SK-N-SH (cell line): ENCODE results near the gene ATP2B2. TPM values are rescaled to one million over a fixed set of nuclear protein-coding genes. Genes with fewer than 3 reads are reported as not detected.

ENCODE experiments used
- CTCF ChIA-PET: fragments of 300-600, 350-600 bp; formaldehyde crosslinking; extraction: SDS; loops from one replicate; lab custom pipeline; 2021; lab: Yijun Ruan, JAX
- POLR2A ChIA-PET: fragments of 350-600 bp; sonication (Branson Sonifier 250); formaldehyde crosslinking; extraction: SDS; loops from one replicate; lab custom pipeline; 2020; ENCODE audit warnings: antibody characterized with exemption, inconsistent platforms; lab: Yijun Ruan, JAX
- DNase-seq: peaks from one replicate; pipeline ENCODE4 v3.0.0; 2012
- H2AFZ ChIP-seq: fragments of 200-600 bp; sonication (generic); 2 replicates; pipeline ENCODE4 v1.8.1; 2016; ENCODE audit warnings: antibody characterized with exemption, mild to moderate bottlenecking, low read depth
- H3F3A ChIP-seq: fragments of 200-600 bp; sonication (generic); replicated peaks from 2 replicates; pipeline ENCODE3; 2016; ENCODE audit warnings: antibody characterized with exemption, mild to moderate bottlenecking; ENCODE audit not compliant: insufficient read depth
- H3K27ac ChIP-seq, 2 experiments: fragments of 200-500 bp in 1 of 2; fragments of 200-600 bp in 1 of 2; sonication (Bioruptor generic) in 1 of 2; sonication (generic), shearing (Covaris generic) in 1 of 2; 2 replicates each; pipeline versions ENCODE4 v1.5.1 to v1.6.1; 2014 to 2016; ENCODE audit warnings: low read depth in 2 of 2, inconsistent platforms in 1 of 2, low read length in 1 of 2, mild to moderate bottlenecking in 1 of 2, mixed read lengths in 1 of 2
- H3K27me3 ChIP-seq: fragments of 200-600 bp; sonication (generic), shearing (Covaris generic); 2 replicates; pipeline ENCODE4 v1.6.1; 2016; ENCODE audit warnings: mixed run types; ENCODE audit not compliant: insufficient read depth
- H3K36me3 ChIP-seq, 2 experiments: fragments of 200-500 bp in 1 of 2; fragments of 200-600 bp in 1 of 2; sonication (Bioruptor generic) in 1 of 2; sonication (generic) in 1 of 2; replicated peaks in 1 of 2; 2 replicates each; pipeline versions ENCODE3 to v1.5.1; 2014 to 2016; ENCODE audit warnings: low read length in 1 of 2, mild to moderate bottlenecking in 1 of 2; ENCODE audit not compliant: insufficient read depth in 2 of 2, control insufficient read depth in 1 of 2
- H3K4me1 ChIP-seq, 2 experiments: fragments of 200-500 bp in 1 of 2; fragments of 200-600 bp in 1 of 2; sonication (Bioruptor generic) in 1 of 2; sonication (generic), shearing (Covaris generic) in 1 of 2; 2 replicates each; pipeline versions ENCODE4 v1.5.1 to v1.6.1; 2014 to 2016; ENCODE audit warnings: low read depth in 1 of 2, low read length in 1 of 2, mixed run types in 1 of 2; ENCODE audit not compliant: insufficient read depth in 2 of 2, control insufficient read depth in 1 of 2
- H3K4me2 ChIP-seq: fragments of 200-600 bp; sonication (generic), shearing (Covaris generic); 2 replicates; pipeline ENCODE4 v1.6.1; 2017; ENCODE audit warnings: mixed run types
- H3K4me3 ChIP-seq, 2 experiments: fragments of 200-500 bp in 1 of 2; fragments of 200-600 bp in 1 of 2; sonication (Bioruptor generic) in 1 of 2; sonication (generic), shearing (Covaris generic) in 1 of 2; 2 replicates each; pipeline versions ENCODE4 v1.5.1 to v1.8.1; 2014 to 2016; ENCODE audit warnings: low read depth in 2 of 2, inconsistent platforms in 1 of 2, low read length in 1 of 2, mild to moderate bottlenecking in 1 of 2, mixed read lengths in 1 of 2, moderate library complexity in 1 of 2
- H3K79me2 ChIP-seq: fragments of 200-600 bp; sonication (generic); 2 replicates; pipeline ENCODE4 v1.8.1; 2017; ENCODE audit warnings: mild to moderate bottlenecking; ENCODE audit not compliant: insufficient read depth
- H3K9ac ChIP-seq: fragments of 200-600 bp; sonication (generic); 2 replicates; pipeline ENCODE4 v1.6.1; 2017; ENCODE audit warnings: mixed run types
- H3K9me2 ChIP-seq: fragments of 200-600 bp; sonication (generic); 2 replicates; pipeline ENCODE4 v1.6.1; 2017; ENCODE audit warnings: mixed run types
- H3K9me3 ChIP-seq: fragments of 200-600 bp; sonication (generic); 2 replicates; pipeline ENCODE4 v1.6.1; 2017; ENCODE audit warnings: mixed run types, mild to moderate bottlenecking, moderate library complexity
- H4K20me1 ChIP-seq: fragments of 200-600 bp; sonication (generic); 2 replicates; pipeline ENCODE4 v1.6.1; 2017; ENCODE audit warnings: mild to moderate bottlenecking, mixed run types; ENCODE audit not compliant: insufficient read depth
- CHD2 ChIP-seq: fragments of 150-350 bp; IDR thresholded peaks from 2 replicates; pipeline ENCODE4 v1.6.1; 2018; ENCODE audit warnings: low read length; ENCODE audit not compliant: partially characterized antibody
- ELF1 ChIP-seq: IDR thresholded peaks from 2 replicates; pipeline ENCODE4 v1.4.0; 2012
- FOSL2 ChIP-seq: IDR thresholded peaks from 2 replicates; pipeline ENCODE4 v1.4.0; 2012; ENCODE audit warnings: low read depth, mild to moderate bottlenecking, moderate library complexity, borderline replicate concordance
- FOXJ3 ChIP-seq: sonication (generic); formaldehyde crosslinking; IDR thresholded peaks from 2 replicates; pipeline ENCODE4 v1.5.1; 2020; ENCODE audit warnings: mild to moderate bottlenecking, missing genetic modification reagents
- FOXM1 ChIP-seq: IDR thresholded peaks from 2 replicates; pipeline ENCODE4 v1.4.0; 2012; ENCODE audit warnings: low read depth, mild to moderate bottlenecking
- MEF2A ChIP-seq: IDR thresholded peaks from 2 replicates; pipeline ENCODE4 v1.4.0; 2012; ENCODE audit warnings: low read depth, borderline replicate concordance
- NFIC ChIP-seq: IDR thresholded peaks from 2 replicates; pipeline ENCODE4 v1.4.0; 2012; ENCODE audit warnings: borderline replicate concordance
- POLR2AphosphoS5 ChIP-seq: IDR thresholded peaks from 2 replicates; pipeline ENCODE4 v1.6.1; 2012; ENCODE audit warnings: low read depth, low read length
- RCOR1 ChIP-seq: fragments of 150-350 bp; IDR thresholded peaks from 2 replicates; pipeline ENCODE4 v1.6.1; 2017; ENCODE audit warnings: antibody characterized with exemption, low read length
- RFX5 ChIP-seq: IDR thresholded peaks from 2 replicates; pipeline ENCODE4 v1.6.1; 2012; ENCODE audit warnings: mild to moderate bottlenecking, improper control_type of control experiment, low read length
- SIN3A ChIP-seq: IDR thresholded peaks from 2 replicates; pipeline ENCODE4 v1.6.1; 2012; ENCODE audit warnings: low read depth, mild to moderate bottlenecking, low read length, moderate library complexity, borderline replicate concordance
- TAF1 ChIP-seq: IDR thresholded peaks from 2 replicates; pipeline ENCODE4 v1.6.1; 2012; ENCODE audit warnings: low read depth, mild to moderate bottlenecking, low read length, moderate library complexity, borderline replicate concordance
- TEAD4 ChIP-seq: IDR thresholded peaks from 2 replicates; pipeline ENCODE4 v1.4.0; 2012; ENCODE audit warnings: mild to moderate bottlenecking, borderline replicate concordance; ENCODE audit not compliant: insufficient read depth
- YY1 ChIP-seq: IDR thresholded peaks from 2 replicates; pipeline ENCODE4 v1.4.0; 2012; ENCODE audit warnings: low read depth, mild to moderate bottlenecking
- WGBS: methylation state at CpG from one replicate; pipeline ENCODE4 v1.1.6; 2017; ENCODE audit warnings: low lambda C conversion rate; 5-methylcytosine and 5-hydroxymethylcytosine counted together
- polyA plus RNA-seq, 3 experiments: library from polyadenylated mRNA; depleted of rRNA; stranded (reverse); fragments of >200 nt; gene quantifications; 2 replicates each; pipeline ENCODE4 v1.2.3, GENCODE V29; 2012
- TF ChIP-seq, protein P1 (sequence below): fragments of 150-350 bp; IDR thresholded peaks from 2 replicates; pipeline ENCODE4 v1.6.1; 2016; ENCODE audit warnings: mild to moderate bottlenecking, low read depth, low read length
- TF ChIP-seq, protein P2 (sequence below): fragments of 200-600 bp; sonication (generic); IDR thresholded peaks from 2 replicates; pipeline ENCODE4 v1.6.1; 2017; ENCODE audit warnings: antibody characterized with exemption, mild to moderate bottlenecking, moderate library complexity
- TF ChIP-seq, protein P3 (sequence below): IDR thresholded peaks from 2 replicates; pipeline ENCODE4; 2012
- TF ChIP-seq, protein P4 (sequence below): IDR thresholded peaks from 2 replicates; pipeline ENCODE4 v1.6.1; 2012; ENCODE audit warnings: mild to moderate bottlenecking, low read depth, low read length, moderate library complexity
- TF ChIP-seq, protein P5 (sequence below): IDR thresholded peaks from 2 replicates; pipeline ENCODE4 v1.4.0; 2012; ENCODE audit warnings: low read depth

Gene ATP2B2
- polyA plus RNA-seq, 1 of the 3 experiments (the other 2 are of a cell fraction), result 0.15 TPM

DNA sequence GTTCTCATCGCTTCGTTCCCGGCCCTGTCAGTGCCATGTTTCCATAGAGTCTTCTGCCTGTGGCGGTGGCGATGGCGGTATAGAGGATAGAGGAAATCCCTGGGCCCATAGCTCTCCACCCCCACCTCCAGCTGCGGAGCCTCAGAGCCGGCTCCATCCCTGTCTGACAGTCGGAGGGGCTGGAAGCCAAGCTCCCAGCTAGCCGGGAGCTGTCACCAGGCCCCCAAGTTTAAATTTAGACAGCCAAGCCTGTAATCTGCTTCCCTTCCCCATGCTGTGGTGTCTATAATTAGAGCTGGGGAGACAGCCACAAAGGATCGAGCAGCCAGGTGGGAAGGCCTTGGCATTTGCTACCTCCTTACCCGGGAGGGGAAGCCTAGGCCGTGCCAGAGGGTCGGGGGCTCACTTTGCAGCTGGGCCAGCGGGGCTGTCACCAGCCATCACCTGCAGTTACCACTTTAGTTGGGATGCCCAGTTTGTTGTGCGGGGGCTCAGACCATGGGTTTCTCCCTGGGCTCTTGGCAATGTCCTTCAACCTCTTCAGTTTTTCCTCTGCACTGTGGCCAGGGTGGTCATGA is 128.1 kb downstream of the ATP2B2 start:
- 51% methylated on average over 7 of the region's 16 CpGs for WGBS
- no peaks in the 10 kb centered on the region for H3K27me3 ChIP-seq
- CTCF ChIA-PET, result interaction anchor here (1.1 kb wide), 1 partner anchor 17 kb away, joined by 4 read pairs; no protein-coding TSS in a partner anchor
- no peak overlapping the region for H3K9ac ChIP-seq
- no peaks in the 10 kb centered on the region for H3K79me2 ChIP-seq
- no peaks in the 10 kb centered on the region for H3K9me3 ChIP-seq
- no peak overlapping the region for H3K4me2 ChIP-seq
- H3F3A ChIP-seq, result no peaks in the 10 kb centered on the region
- H3K9me2 ChIP-seq, result no peaks in the 10 kb centered on the region
- H3K4me3 ChIP-seq, result no peak overlapping the region
- no peaks in the 10 kb centered on the region for H4K20me1 ChIP-seq
- no peak for DNase-seq
- H3K4me1 ChIP-seq, result no peaks in the 10 kb centered on the region
- H3K27ac ChIP-seq, result no peak overlapping the region
- POLR2A ChIA-PET, result no interaction called here
- H2AFZ ChIP-seq, result no peak overlapping the region
- H3K36me3 ChIP-seq, result no peaks in the 10 kb centered on the region
- TF ChIP-seq TAF1, result no peak
- TF ChIP-seq NFIC, result no peak
- no peak for TF ChIP-seq RCOR1
- TF ChIP-seq, protein P1, sequence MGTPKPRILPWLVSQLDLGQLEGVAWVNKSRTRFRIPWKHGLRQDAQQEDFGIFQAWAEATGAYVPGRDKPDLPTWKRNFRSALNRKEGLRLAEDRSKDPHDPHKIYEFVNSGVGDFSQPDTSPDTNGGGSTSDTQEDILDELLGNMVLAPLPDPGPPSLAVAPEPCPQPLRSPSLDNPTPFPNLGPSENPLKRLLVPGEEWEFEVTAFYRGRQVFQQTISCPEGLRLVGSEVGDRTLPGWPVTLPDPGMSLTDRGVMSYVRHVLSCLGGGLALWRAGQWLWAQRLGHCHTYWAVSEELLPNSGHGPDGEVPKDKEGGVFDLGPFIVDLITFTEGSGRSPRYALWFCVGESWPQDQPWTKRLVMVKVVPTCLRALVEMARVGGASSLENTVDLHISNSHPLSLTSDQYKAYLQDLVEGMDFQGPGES, result no peak
- TF ChIP-seq, protein P2, sequence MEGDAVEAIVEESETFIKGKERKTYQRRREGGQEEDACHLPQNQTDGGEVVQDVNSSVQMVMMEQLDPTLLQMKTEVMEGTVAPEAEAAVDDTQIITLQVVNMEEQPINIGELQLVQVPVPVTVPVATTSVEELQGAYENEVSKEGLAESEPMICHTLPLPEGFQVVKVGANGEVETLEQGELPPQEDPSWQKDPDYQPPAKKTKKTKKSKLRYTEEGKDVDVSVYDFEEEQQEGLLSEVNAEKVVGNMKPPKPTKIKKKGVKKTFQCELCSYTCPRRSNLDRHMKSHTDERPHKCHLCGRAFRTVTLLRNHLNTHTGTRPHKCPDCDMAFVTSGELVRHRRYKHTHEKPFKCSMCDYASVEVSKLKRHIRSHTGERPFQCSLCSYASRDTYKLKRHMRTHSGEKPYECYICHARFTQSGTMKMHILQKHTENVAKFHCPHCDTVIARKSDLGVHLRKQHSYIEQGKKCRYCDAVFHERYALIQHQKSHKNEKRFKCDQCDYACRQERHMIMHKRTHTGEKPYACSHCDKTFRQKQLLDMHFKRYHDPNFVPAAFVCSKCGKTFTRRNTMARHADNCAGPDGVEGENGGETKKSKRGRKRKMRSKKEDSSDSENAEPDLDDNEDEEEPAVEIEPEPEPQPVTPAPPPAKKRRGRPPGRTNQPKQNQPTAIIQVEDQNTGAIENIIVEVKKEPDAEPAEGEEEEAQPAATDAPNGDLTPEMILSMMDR, result no peak
- TF ChIP-seq RFX5, result no peak
- no peak for TF ChIP-seq YY1
- no peak for TF ChIP-seq ELF1
- TF ChIP-seq FOSL2, result no peak
- TF ChIP-seq TEAD4, result no peak
- TF ChIP-seq MEF2A, result no peak
- TF ChIP-seq FOXM1, result no peak
- no peak for TF ChIP-seq SIN3A

DNA sequence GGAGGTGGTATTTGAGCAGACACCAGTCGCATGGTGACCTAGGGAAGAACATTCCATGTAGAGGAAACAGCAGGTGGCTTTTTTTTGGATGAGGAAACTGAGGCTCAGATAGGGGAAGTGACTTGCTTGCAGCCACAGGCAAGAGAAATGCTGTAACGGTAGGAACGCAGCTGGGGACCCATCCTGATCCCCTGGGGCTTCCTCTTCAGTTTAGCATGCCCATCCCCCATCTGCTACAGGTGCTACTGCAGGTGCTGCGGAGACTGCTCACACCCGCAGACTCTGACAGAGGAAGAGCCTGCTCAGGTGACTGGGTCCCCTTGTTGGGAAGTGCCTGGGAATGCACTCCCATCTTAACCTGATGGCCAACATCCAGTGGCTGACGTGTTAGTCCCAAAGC is 129.0 kb downstream of the ATP2B2 start:
- H3K4me1 ChIP-seq, result no peaks in the 10 kb centered on the region
- no peaks in the 10 kb centered on the region for H3K9me2 ChIP-seq
- H3K27ac ChIP-seq, result no peak overlapping the region
- no peaks in the 10 kb centered on the region for H3K79me2 ChIP-seq
- no peaks in the 10 kb centered on the region for H3K27me3 ChIP-seq
- H3K9me3 ChIP-seq, result no peaks in the 10 kb centered on the region
- no peak for DNase-seq
- POLR2A ChIA-PET, result no interaction called here
- WGBS, result 37% methylated on average over 4 of the region's 6 CpGs
- no peak overlapping the region for H3K4me2 ChIP-seq
- CTCF ChIA-PET, result interaction anchor here (0.6 to 1.1 kb wide), 2 partner anchors 18 to 1012 kb away, joined by 3 to 4 read pairs; no protein-coding TSS in a partner anchor
- H3K36me3 ChIP-seq, result no peaks in the 10 kb centered on the region
- no peaks in the 10 kb centered on the region for H3F3A ChIP-seq
- no peak overlapping the region for H2AFZ ChIP-seq
- no peak overlapping the region for H3K9ac ChIP-seq
- H3K4me3 ChIP-seq, result no peak overlapping the region
- no peaks in the 10 kb centered on the region for H4K20me1 ChIP-seq
- TF ChIP-seq POLR2AphosphoS5 (no peak), FOXJ3 (CRISPR knock-in tag) (no peak), TEAD4 (no peak), ELF1 (no peak), RCOR1 (no peak), MEF2A (no peak), CHD2 (no peak)
- TF ChIP-seq, protein P3, sequence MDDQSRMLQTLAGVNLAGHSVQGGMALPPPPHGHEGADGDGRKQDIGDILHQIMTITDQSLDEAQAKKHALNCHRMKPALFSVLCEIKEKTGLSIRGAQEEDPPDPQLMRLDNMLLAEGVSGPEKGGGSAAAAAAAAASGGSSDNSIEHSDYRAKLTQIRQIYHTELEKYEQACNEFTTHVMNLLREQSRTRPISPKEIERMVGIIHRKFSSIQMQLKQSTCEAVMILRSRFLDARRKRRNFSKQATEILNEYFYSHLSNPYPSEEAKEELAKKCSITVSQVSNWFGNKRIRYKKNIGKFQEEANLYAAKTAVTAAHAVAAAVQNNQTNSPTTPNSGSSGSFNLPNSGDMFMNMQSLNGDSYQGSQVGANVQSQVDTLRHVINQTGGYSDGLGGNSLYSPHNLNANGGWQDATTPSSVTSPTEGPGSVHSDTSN, result no peak
- TF ChIP-seq, protein P4, sequence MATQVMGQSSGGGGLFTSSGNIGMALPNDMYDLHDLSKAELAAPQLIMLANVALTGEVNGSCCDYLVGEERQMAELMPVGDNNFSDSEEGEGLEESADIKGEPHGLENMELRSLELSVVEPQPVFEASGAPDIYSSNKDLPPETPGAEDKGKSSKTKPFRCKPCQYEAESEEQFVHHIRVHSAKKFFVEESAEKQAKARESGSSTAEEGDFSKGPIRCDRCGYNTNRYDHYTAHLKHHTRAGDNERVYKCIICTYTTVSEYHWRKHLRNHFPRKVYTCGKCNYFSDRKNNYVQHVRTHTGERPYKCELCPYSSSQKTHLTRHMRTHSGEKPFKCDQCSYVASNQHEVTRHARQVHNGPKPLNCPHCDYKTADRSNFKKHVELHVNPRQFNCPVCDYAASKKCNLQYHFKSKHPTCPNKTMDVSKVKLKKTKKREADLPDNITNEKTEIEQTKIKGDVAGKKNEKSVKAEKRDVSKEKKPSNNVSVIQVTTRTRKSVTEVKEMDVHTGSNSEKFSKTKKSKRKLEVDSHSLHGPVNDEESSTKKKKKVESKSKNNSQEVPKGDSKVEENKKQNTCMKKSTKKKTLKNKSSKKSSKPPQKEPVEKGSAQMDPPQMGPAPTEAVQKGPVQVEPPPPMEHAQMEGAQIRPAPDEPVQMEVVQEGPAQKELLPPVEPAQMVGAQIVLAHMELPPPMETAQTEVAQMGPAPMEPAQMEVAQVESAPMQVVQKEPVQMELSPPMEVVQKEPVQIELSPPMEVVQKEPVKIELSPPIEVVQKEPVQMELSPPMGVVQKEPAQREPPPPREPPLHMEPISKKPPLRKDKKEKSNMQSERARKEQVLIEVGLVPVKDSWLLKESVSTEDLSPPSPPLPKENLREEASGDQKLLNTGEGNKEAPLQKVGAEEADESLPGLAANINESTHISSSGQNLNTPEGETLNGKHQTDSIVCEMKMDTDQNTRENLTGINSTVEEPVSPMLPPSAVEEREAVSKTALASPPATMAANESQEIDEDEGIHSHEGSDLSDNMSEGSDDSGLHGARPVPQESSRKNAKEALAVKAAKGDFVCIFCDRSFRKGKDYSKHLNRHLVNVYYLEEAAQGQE, result no peak
- TF ChIP-seq, protein P5, sequence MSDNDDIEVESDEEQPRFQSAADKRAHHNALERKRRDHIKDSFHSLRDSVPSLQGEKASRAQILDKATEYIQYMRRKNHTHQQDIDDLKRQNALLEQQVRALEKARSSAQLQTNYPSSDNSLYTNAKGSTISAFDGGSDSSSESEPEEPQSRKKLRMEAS, result no peak
